Epithelial cell of prostate (primary cell): Measurements from ENCODE around the gene TRPM8.
"Not testable (repeated sequence)": the region's sequence is repeated elsewhere in the genome, so short reads cannot be mapped to it uniquely, and the experiment has no call there.

Experiments
- DNase-seq: peaks from one replicate; pipeline ENCODE4 v3.0.0-alpha.2; 2011; ENCODE audit warnings: low read depth, low spot score
- H3K27ac ChIP-seq: fragments of 450-650 bp; 2 replicates; pipeline ENCODE4 v1.5.1; 2017; ENCODE audit warnings: mild to moderate bottlenecking

The TRPM8 gene

DNA sequence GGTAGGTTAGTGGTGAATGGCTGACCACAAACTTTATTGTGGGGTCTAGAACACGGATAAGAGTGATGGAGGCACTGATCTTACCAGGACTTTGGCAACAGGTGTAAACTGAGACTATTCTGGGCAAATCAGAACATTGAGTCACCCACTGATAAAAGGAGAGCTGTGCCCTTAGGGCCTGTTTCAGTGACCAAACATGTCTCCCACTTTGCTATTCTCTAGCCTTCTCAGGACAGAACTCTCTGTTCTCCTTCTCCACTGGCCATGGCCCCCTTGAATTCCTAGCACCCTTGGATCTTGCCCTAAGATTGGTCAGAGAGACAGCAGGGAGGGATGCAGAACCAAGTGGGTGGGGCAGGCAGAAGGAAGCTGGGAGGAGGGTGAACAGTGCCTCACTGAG, 18.3 kb downstream of the TRPM8 start:
- no peak overlapping the region for H3K27ac ChIP-seq
- DNase-seq: no peak

DNA sequence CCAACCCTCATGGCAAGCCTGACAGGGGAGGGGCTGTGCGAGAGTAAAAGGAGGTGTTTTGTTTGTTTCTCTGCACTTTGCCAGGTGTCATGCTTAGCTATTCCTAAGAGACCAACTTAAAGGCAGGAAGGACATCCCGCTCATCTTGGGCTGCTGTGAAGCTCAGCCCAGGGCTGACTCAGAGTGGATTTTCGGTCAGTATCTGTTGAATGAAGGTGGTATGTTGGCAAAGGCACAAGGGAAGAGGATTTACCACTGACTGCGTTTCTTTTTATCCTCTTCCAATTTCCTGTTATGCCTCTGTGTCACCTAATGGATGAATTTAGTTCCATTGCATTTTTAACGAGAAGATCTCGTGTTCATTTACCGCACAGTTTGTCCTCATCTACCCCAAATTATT, 18.9 kb downstream of the TRPM8 start:
- DNase-seq: no peak
- H3K27ac ChIP-seq: no peak overlapping the region

- DNase-seq: no peak
- H3K27ac ChIP-seq: no peak overlapping the region
Measured at GRCh38 chr2:233938676-233939370, 21.6 kb downstream of the TRPM8 start.

DNA sequence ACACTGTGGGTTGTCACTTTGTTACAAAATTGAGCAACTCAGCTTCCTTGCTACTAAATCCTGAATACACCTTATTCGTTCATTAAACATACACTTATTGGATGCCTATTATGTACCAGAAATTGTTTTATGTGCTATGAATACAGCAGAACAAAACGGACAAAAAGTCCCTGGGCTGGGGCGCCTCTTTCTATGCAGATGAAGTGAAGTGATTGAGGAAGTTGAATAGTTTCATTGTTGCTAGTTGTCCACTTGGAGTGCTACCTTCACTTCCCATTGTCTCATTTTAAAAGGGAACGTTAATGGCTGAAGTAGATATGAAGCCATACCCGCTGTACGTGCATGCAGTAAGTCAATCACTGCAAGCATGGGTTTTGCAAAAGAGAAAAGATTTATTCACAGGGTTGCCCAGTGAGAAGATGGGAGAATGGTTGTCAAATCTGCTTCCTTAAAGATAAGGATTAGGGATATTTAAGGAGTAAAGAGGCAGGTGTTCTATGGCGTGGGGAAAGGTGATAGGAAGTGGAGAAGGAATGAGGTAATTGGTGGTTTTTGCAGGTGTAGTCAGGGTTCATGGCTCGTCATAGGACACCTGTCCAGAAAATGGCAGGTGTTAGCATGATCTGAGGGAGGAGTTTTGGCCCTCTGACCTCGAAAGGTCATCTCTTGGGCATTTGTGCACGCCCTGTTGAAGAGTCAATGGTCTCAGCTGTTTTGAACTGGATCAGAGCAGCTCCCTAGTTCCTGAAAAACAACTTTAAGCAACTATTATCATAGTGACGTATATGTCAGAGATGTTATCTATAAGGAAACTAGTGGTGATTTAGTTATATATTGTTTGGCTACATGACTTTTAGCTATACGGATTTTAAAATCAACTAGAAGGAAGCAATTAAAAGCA, 23.5 kb downstream of the TRPM8 start:
- peak; percentile 39 for DNase-seq
- no peak overlapping the region for H3K27ac ChIP-seq

GRCh38 chr2:233942731-233943130, 25.6 kb downstream of the TRPM8 start:
- no peak overlapping the region for H3K27ac ChIP-seq
- DNase-seq: no peak

DNA sequence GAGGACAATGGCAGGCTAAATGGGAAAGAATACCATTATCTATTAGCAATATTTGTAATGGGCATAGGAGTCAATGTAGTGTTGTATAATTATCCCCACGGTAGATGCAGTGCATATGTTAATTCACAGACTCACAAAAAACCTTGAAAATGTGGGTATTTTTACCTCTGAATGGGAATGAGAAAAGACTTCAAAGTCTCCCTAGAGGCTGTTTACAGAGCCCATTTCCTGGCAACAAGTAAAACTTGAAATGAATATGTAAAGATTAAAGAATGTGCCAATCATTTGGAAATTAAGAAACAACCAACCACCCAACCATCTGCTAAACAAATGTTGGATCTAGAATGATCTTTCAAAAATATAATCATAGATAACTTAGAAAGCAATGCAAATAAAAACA, 27.1 kb downstream of the TRPM8 start:
- DNase-seq: no peak

DNA sequence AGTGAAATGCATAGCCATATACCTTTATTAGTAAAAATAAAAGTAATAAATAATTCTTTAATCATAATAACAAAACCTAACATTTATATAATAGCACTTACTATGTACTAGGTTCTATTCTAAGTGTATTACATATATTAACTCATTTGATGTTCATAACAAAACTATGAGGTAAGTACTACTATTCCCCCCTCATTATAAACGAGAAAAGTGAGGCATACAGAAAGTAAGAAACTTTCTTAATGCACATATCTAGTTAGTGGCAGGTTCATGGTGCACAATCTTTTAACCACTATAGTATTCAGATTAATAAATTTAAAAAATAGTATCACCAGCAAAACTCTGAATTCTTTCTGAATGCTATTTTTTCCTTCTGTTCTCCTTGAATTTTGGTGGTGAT, 27.5 kb downstream of the TRPM8 start:
- H3K27ac ChIP-seq: no peak overlapping the region
- DNase-seq: no peak

More for the DNA sequence above, 27.1 kb downstream of the TRPM8 start:
- no peak overlapping the region for H3K27ac ChIP-seq

- no peak overlapping the region for H3K27ac ChIP-seq
- DNase-seq: no peak
Measured at GRCh38 chr2:233945146-233945545, 28.0 kb downstream of the TRPM8 start.

- no peak for DNase-seq
Measured at GRCh38 chr2:233950078-233950825, 33.1 kb downstream of the TRPM8 start.

DNA sequence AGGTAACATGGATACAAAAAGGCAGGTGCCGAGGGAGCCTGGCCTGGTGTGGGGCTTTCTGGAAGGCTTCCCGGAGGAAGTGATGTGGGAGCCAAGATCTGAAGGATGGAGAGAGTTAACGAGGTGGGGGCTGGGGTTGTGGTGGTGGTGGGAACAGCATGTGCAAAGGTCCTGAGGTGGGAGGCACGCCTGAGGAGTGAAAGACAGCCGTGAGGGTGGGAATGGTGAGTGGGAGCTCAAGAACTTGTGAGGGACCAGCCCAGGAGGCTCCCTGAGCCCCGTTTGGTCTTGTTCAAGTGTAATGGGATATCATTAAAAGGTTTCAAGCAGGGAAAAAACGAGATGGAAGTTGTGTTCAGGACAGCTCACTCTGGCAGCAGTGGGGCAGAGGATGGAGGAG, 35.2 kb downstream of the TRPM8 start:
- no peak for DNase-seq
- H3K27ac ChIP-seq: no peak overlapping the region

More at GRCh38 chr2:233950078-233950825, 33.1 kb downstream of the TRPM8 start:
- H3K27ac ChIP-seq: no peak overlapping the region

DNA sequence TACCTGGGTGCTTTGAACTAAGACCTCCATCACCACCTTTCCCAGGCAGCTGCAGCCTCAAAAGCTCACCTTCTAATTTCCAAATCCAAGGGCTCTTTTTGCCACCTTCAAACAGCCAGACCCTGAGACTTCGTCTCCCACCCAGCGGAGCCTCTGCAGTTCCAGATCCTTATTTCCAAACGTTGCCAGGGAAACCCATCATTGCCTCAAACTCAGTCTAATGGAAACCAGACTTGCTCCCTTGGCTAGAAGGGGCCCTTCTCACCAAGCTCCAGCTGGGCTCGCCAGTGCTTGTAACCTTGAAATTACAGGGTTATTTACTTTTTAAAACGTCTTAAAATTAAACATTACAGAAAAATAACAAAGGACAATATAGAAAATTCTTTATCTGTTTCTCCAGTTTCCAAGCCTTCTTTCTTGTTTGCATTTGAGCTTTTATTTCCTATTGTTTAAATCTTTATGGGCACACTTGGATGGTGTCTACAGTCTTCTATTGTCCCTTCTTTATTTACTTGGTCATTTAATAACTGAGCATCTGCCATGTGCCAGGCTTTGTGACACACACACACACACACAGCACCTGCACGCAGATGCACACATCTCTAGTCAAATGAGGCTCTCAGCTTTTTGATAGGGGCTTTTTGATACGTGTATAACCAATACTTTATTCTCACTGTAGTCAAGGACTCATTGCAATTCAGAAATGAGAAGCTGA, 36.1 kb downstream of the TRPM8 start:
- H3K27ac ChIP-seq: no peak overlapping the region
- no peak for DNase-seq

- no peak for DNase-seq
- H3K27ac ChIP-seq: no peak overlapping the region
Measured at GRCh38 chr2:233960203-233960602, 43.0 kb downstream of the TRPM8 start.

- no peak for DNase-seq
- H3K27ac ChIP-seq: no peak overlapping the region
Measured at GRCh38 chr2:233961905-233962304, 44.7 kb downstream of the TRPM8 start.

DNA sequence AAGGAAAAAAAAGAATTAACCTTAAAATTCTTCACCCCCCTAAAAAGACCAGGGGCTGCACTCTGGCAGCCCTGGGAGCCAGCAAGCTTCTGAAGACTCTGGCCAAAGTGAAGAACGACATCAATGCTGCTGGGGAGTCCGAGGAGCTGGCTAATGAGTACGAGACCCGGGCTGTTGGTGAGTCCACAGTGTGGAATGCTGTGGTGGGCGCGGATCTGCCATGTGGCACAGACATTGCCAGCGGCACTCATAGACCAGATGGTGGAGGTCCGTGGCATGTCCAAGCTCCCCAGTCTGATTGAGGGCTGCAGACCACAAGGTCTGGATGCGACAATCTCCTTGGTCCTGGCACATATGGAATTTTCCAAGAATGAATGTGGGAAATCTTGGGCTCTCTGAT, 47.4 kb downstream of the TRPM8 start:
- H3K27ac ChIP-seq: no peak overlapping the region
- no peak for DNase-seq

DNA sequence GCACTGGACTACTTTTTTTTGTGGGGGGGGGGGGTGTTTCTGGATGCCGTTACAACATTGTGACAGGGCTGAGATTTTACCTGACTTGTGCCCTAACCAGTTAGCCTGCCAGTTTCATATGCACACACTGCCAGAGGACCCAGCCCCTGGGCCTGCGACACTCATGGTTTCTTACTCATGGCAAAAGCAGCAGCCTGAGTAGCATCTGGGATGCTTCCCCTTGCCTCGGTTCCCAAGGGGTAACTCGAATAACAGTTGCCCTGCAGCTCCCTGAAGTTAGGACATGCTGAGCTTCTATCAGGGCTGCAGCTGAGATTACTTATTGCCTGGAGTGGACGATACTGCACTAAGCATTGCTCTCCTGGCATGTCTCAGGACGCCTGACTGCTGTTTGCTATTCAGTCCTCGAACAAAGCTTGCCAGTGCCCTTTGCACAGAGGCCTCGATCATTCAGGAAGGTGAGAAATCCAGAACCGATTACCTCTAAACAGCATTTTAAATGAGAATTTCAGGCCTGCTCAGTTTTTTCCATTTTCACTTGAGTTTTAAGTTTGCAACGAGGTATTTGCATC, 47.9 kb downstream of the TRPM8 start:
- H3K27ac ChIP-seq: no peak overlapping the region
- DNase-seq: no peak

DNA sequence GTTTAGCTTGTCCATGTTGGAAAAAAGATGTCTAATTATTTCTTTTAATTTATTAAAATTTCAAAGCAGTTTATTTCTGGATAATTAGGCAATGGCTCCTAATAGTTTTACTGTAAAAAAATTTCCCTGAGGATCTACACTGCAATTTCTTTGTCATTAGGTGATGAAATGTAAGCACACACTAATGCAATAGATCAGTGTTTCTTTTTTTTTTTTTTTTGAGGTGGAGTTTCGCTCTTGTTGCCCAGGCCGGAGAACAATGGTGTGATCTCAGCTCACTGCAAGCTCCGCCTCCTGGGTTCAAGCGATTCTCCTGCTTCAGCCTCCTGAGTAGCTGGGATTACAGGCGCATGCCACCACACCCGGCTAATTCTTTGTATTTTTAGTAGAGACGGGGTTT, 48.5 kb downstream of the TRPM8 start:
- DNase-seq, H3K27ac ChIP-seq: not testable (repeated sequence)

DNA sequence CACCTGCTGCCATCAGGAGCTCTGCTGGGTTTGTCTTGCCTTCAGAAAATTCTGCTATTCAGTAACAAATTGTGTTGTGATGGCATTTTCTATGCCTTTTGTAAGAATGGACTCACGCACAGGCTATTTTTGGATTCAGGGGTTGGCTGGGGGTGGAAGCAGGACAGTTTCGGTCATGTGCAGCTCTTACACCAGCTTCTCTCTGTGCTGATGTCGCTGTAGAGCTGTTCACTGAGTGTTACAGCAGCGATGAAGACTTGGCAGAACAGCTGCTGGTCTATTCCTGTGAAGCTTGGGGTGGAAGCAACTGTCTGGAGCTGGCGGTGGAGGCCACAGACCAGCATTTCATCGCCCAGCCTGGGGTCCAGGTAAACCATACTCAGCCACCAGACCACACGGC, 49.2 kb downstream of the TRPM8 start:
- H3K27ac ChIP-seq: no peak overlapping the region
- DNase-seq: no peak

GRCh38 chr2:233967164-233967563, 50.0 kb downstream of the TRPM8 start:
- H3K27ac ChIP-seq: no peak overlapping the region
- DNase-seq: no peak

DNA sequence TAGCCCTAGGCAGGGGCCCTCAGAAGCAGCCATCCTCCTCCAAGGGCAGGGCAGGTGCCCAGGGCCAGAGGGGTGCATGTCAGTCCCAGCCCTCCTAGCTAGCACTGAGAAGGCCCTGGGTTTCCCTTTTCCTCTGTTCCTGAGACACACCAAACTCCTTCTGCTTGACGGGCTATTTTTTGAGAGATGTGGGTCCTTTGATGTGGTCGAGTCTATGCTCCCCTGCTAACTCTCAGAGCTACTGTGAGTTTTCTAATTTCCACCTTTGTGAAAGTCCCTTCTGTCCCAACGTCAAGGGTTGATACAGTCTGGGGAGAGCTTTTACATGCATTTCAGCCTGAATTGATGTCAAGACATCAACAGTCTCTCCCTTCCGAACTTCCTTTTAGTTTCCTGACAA, 51.4 kb downstream of the TRPM8 start:
- no peak for DNase-seq
- H3K27ac ChIP-seq: no peak overlapping the region

DNA sequence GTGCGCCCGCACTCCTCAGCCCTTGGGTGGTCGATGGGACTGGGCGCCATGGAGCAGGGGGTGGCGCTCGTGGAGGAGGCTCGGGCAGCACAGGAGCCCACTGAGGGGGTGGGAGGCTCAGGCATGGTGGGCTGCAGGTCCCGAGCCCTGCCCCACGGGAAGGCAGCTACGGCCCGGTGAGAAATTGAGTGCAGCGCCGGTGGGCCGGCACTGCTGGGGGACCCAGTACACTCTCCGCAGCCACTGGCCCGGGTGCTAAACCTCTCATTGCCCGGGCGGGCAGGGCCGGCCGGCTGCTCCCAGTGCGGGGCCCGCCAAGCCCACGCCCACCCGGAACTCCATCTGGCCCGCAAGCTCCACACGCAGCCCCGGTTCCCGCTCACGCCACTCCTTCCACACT, 55.3 kb downstream of the TRPM8 start:
- not testable (repeated sequence) for H3K27ac ChIP-seq, DNase-seq
